ENCODE results near the gene TRIM17. TPM values are rescaled to one million over a fixed set of nuclear protein-coding genes. Genes with fewer than 3 reads are reported as not detected.

Gene TRIM17
- total RNA-seq, 1 experiment from 2014 or later = not detected

- Histone ChIP-seq H3K4me3 (ENCODE audit: low read length) (no peak overlapping the region), H3K79me2 (ENCODE audit: low read length) (no peaks in the 10 kb centered on the region), H3K9ac (ENCODE audit: low read length) (no peak overlapping the region), H2AFZ (ENCODE audit: low read length) (no peak overlapping the region), H3K27ac (ENCODE audit: low read length) (no peak overlapping the region), H3K27me3 (ENCODE audit: low read length) (no peaks in the 10 kb centered on the region), H3K9me3 (ENCODE audit: low read length) (no peaks in the 10 kb centered on the region), H3K4me2 (ENCODE audit: low read depth, low read length, poor library complexity, severe bottlenecking) (no peak overlapping the region), H3K4me1 (ENCODE audit: low read length) (no peaks in the 10 kb centered on the region), H4K20me1 (ENCODE audit: insufficient read depth, low read depth, low read length) (no peaks in the 10 kb centered on the region), H3K9me2 (replicated peaks; ENCODE audit: insufficient read depth, low read length) (no peaks in the 10 kb centered on the region), H3K36me3 (ENCODE audit: insufficient read depth, low read length) (no peaks in the 10 kb centered on the region)
- DNase-seq = no peak
These were observed 11.8 kb upstream of the TRIM17 start for GRCh38 chr1:228428412-228428811.

GRCh38 chr1:228426518-228427175, 10.0 kb upstream of the TRIM17 start:
- no peak overlapping the region for H2AFZ ChIP-seq (ENCODE audit: low read length)
- no peaks in the 10 kb centered on the region for H3K9me3 ChIP-seq (ENCODE audit: low read length)
- no peak overlapping the region for H3K4me3 ChIP-seq (ENCODE audit: low read length)
- H3K4me2 ChIP-seq (ENCODE audit: low read depth, low read length, poor library complexity, severe bottlenecking) = no peak overlapping the region
- no peak overlapping the region for H3K27ac ChIP-seq (ENCODE audit: low read length)
- H3K36me3 ChIP-seq (ENCODE audit: insufficient read depth, low read length) = no peaks in the 10 kb centered on the region
- H3K27me3 ChIP-seq (ENCODE audit: low read length) = no peaks in the 10 kb centered on the region
- H3K4me1 ChIP-seq (ENCODE audit: low read length) = no peaks in the 10 kb centered on the region
- no peak overlapping the region for H3K9ac ChIP-seq (ENCODE audit: low read length)
- H3K79me2 ChIP-seq (ENCODE audit: low read length) = no peaks in the 10 kb centered on the region
- no peaks in the 10 kb centered on the region for H3K9me2 ChIP-seq (replicated peaks; ENCODE audit: insufficient read depth, low read length)
- no peaks in the 10 kb centered on the region for H4K20me1 ChIP-seq (ENCODE audit: insufficient read depth, low read depth, low read length)
- no peak for DNase-seq

- no peak overlapping the region for H3K27ac ChIP-seq (ENCODE audit: low read length)
- H3K27me3 ChIP-seq (ENCODE audit: low read length) = no peaks in the 10 kb centered on the region
- no peak overlapping the region for H3K9ac ChIP-seq (ENCODE audit: low read length)
- H3K4me1 ChIP-seq (ENCODE audit: low read length) = no peaks in the 10 kb centered on the region
- no peak overlapping the region for H3K4me2 ChIP-seq (ENCODE audit: low read depth, low read length, poor library complexity, severe bottlenecking)
- H3K79me2 ChIP-seq (ENCODE audit: low read length) = no peaks in the 10 kb centered on the region
- H3K9me3 ChIP-seq (ENCODE audit: low read length) = no peaks in the 10 kb centered on the region
- H3K4me3 ChIP-seq (ENCODE audit: low read length) = no peak overlapping the region
- no peak for DNase-seq
- no peaks in the 10 kb centered on the region for H4K20me1 ChIP-seq (ENCODE audit: insufficient read depth, low read depth, low read length)
- H3K9me2 ChIP-seq (replicated peaks; ENCODE audit: insufficient read depth, low read length) = no peaks in the 10 kb centered on the region
- H3K36me3 ChIP-seq (ENCODE audit: insufficient read depth, low read length) = no peaks in the 10 kb centered on the region
- no peak overlapping the region for H2AFZ ChIP-seq (ENCODE audit: low read length)
These were observed 8.3 kb upstream of the TRIM17 start for GRCh38 chr1:228424685-228425660.

GRCh38 chr1:228423404-228424053, 6.9 kb upstream of the TRIM17 start:
- Histone ChIP-seq H3K79me2 (ENCODE audit: low read length) (no peaks in the 10 kb centered on the region), H3K9me3 (ENCODE audit: low read length) (no peaks in the 10 kb centered on the region), H3K27me3 (ENCODE audit: low read length) (no peaks in the 10 kb centered on the region), H3K27ac (ENCODE audit: low read length) (no peak overlapping the region), H3K36me3 (ENCODE audit: insufficient read depth, low read length) (no peaks in the 10 kb centered on the region), H4K20me1 (ENCODE audit: insufficient read depth, low read depth, low read length) (no peaks in the 10 kb centered on the region), H2AFZ (ENCODE audit: low read length) (no peak overlapping the region), H3K9me2 (replicated peaks; ENCODE audit: insufficient read depth, low read length) (no peaks in the 10 kb centered on the region), H3K4me3 (ENCODE audit: low read length) (no peak overlapping the region), H3K9ac (ENCODE audit: low read length) (no peak overlapping the region), H3K4me1 (ENCODE audit: low read length) (no peaks in the 10 kb centered on the region), H3K4me2 (ENCODE audit: low read depth, low read length, poor library complexity, severe bottlenecking) (no peak overlapping the region)
- no peak for DNase-seq

GRCh38 chr1:228420968-228421826, 4.5 kb upstream of the TRIM17 start:
- no peak overlapping the region for H3K9ac ChIP-seq (ENCODE audit: low read length)
- H3K36me3 ChIP-seq (ENCODE audit: insufficient read depth, low read length) = no peaks in the 10 kb centered on the region
- H4K20me1 ChIP-seq (ENCODE audit: insufficient read depth, low read depth, low read length) = no peaks in the 10 kb centered on the region
- H3K27me3 ChIP-seq (ENCODE audit: low read length) = no peaks in the 10 kb centered on the region
- no peak overlapping the region for H3K27ac ChIP-seq (ENCODE audit: low read length)
- no peak for DNase-seq
- H3K4me1 ChIP-seq (ENCODE audit: low read length) = no peaks in the 10 kb centered on the region
- H3K4me2 ChIP-seq (ENCODE audit: low read depth, low read length, poor library complexity, severe bottlenecking) = no peak overlapping the region
- no peak overlapping the region for H2AFZ ChIP-seq (ENCODE audit: low read length)
- no peaks in the 10 kb centered on the region for H3K9me3 ChIP-seq (ENCODE audit: low read length)
- H3K9me2 ChIP-seq (replicated peaks; ENCODE audit: insufficient read depth, low read length) = no peaks in the 10 kb centered on the region
- no peaks in the 10 kb centered on the region for H3K79me2 ChIP-seq (ENCODE audit: low read length)
- no peak overlapping the region for H3K4me3 ChIP-seq (ENCODE audit: low read length)

GRCh38 chr1:228417483-228418203, 982 bp upstream of the TRIM17 start:
- Histone ChIP-seq H3K79me2 (ENCODE audit: low read length) (no peaks in the 10 kb centered on the region), H3K4me2 (ENCODE audit: low read depth, low read length, poor library complexity, severe bottlenecking) (no peak overlapping the region), H2AFZ (ENCODE audit: low read length) (no peak overlapping the region)

GRCh38 chr1:228417061-228417460, 400 bp upstream of the TRIM17 start:
- no peaks in the 10 kb centered on the region for H3K79me2 ChIP-seq (ENCODE audit: low read length)
- no peaks in the 10 kb centered on the region for H3K27me3 ChIP-seq (ENCODE audit: low read length)
- H3K27ac ChIP-seq (ENCODE audit: low read length) = no peak overlapping the region
- H3K36me3 ChIP-seq (ENCODE audit: insufficient read depth, low read length) = no peaks in the 10 kb centered on the region
- H3K9me3 ChIP-seq (ENCODE audit: low read length) = no peaks in the 10 kb centered on the region
- no peaks in the 10 kb centered on the region for H3K4me1 ChIP-seq (ENCODE audit: low read length)
- no peaks in the 10 kb centered on the region for H4K20me1 ChIP-seq (ENCODE audit: insufficient read depth, low read depth, low read length)
- H3K4me2 ChIP-seq (ENCODE audit: low read depth, low read length, poor library complexity, severe bottlenecking) = no peak overlapping the region
- no peak for DNase-seq
- no peak overlapping the region for H3K9ac ChIP-seq (ENCODE audit: low read length)
- no peak overlapping the region for H2AFZ ChIP-seq (ENCODE audit: low read length)
- H3K9me2 ChIP-seq (replicated peaks; ENCODE audit: insufficient read depth, low read length) = no peaks in the 10 kb centered on the region
- no peak overlapping the region for H3K4me3 ChIP-seq (ENCODE audit: low read length)

More at GRCh38 chr1:228417483-228418203, 982 bp upstream of the TRIM17 start:
- Histone ChIP-seq H3K4me3 (ENCODE audit: low read length) (no peak overlapping the region), H3K4me1 (ENCODE audit: low read length) (no peaks in the 10 kb centered on the region), H4K20me1 (ENCODE audit: insufficient read depth, low read depth, low read length) (no peaks in the 10 kb centered on the region), H3K9me2 (replicated peaks; ENCODE audit: insufficient read depth, low read length) (no peaks in the 10 kb centered on the region), H3K9ac (ENCODE audit: low read length) (no peak overlapping the region), H3K9me3 (ENCODE audit: low read length) (no peaks in the 10 kb centered on the region), H3K36me3 (ENCODE audit: insufficient read depth, low read length) (no peaks in the 10 kb centered on the region), H3K27me3 (ENCODE audit: low read length) (no peaks in the 10 kb centered on the region), H3K27ac (ENCODE audit: low read length) (no peak overlapping the region)
- DNase-seq = no peak
